HepG2 (cell line): ENCODE results near the gene HK2. TPM values are rescaled to one million over a fixed set of nuclear protein-coding genes. Genes with fewer than 3 reads are reported as not detected.

ENCODE experiments used
- ATAC-seq: fragments of 200-7000 bp; cut with Tn5 transposase; 3 replicates; pipeline ENCODE4 v1.9.1; 2020; ENCODE audit warnings: mild to moderate bottlenecking, moderate library complexity
- BruUV-seq: library from RNA; stranded (reverse); fragments of 400-500 nt; replicated peaks from 2 replicates; lab custom pipeline; 2021; lab: Mats Ljungman, UMichigan
- CTCF ChIA-PET: fragments of 300-600 bp; formaldehyde crosslinking; extraction: SDS; loops from one replicate; lab custom pipeline; 2021; ENCODE audit warnings: low total read pairs, inconsistent platforms, low intra/inter-chr PET ratio; lab: Yijun Ruan, JAX
- POLR2A ChIA-PET: fragments of 350-600 bp; sonication (Branson Sonifier 250); formaldehyde crosslinking; loops from one replicate; lab custom pipeline; 2020; ENCODE audit warnings: antibody characterized with exemption, inconsistent platforms; lab: Yijun Ruan, JAX
- DNase-seq: peaks from one replicate; pipeline ENCODE4 v3.0.0-alpha.2; 2015; ENCODE audit warnings: low spot score
- FAIRE-seq: peaks from 3 replicates; lab custom pipeline; 2011; peaks lifted over from hg19 to GRCh38; lab: Jason Lieb, UNC
- H2AFZ ChIP-seq: one replicate; pipeline ENCODE4 v1.6.1; 2011; ENCODE audit warnings: low read length, inconsistent platforms
- H3K27ac ChIP-seq: fragments of 300-600 bp; 3 replicates; pipeline ENCODE4 v1.8.0; 2011; ENCODE audit warnings: mixed run types, mild to moderate bottlenecking, mixed read lengths, low read length, inconsistent platforms; ENCODE audit not compliant: insufficient read depth; ENCODE audit errors: extremely low read length
- H3K27me3 ChIP-seq, 2 experiments: fragments of 200-600 bp in 1 of 2; 2 replicates in 1 of 2; 3 replicates in 1 of 2; pipeline versions ENCODE4 v1.6.0 to v1.8.0; 2011; ENCODE audit warnings: low read length in 2 of 2, mild to moderate bottlenecking in 2 of 2, moderate library complexity in 2 of 2, inconsistent platforms in 1 of 2; ENCODE audit not compliant: insufficient read depth in 2 of 2, control insufficient read depth in 1 of 2
- H3K36me3 ChIP-seq, 2 experiments: fragments of 200-600 bp in 1 of 2; replicated peaks in 1 of 2; 2 replicates in 1 of 2; 3 replicates in 1 of 2; pipeline versions ENCODE4 v1.5.1 to v1.8.0; 2011; ENCODE audit warnings: low read length in 2 of 2, inconsistent platforms in 1 of 2; ENCODE audit not compliant: insufficient read depth in 2 of 2, control insufficient read depth in 1 of 2
- H3K4me1 ChIP-seq: 2 replicates; pipeline ENCODE4 v1.5.1; 2012; ENCODE audit warnings: low read length, inconsistent platforms; ENCODE audit not compliant: insufficient read depth
- H3K4me2 ChIP-seq: 2 replicates; pipeline ENCODE4 v1.6.0; 2011; ENCODE audit warnings: low read depth, low read length, inconsistent platforms
- H3K4me3 ChIP-seq, 3 experiments: fragments of 200-600 bp in 1 of 3; sonication (generic), shearing (Covaris generic) in 1 of 3; replicated peaks in 1 of 3; 2 replicates each; pipeline ENCODE4 v1.5.1; 2011 to 2016; ENCODE audit warnings: low read length in 3 of 3, inconsistent platforms in 2 of 3, low read depth in 2 of 3, mild to moderate bottlenecking in 2 of 3, control low read depth in 1 of 3, mixed read lengths in 1 of 3; ENCODE audit not compliant: insufficient read depth in 1 of 3
- H3K79me2 ChIP-seq: one replicate; pipeline ENCODE4 v1.6.1; 2011; ENCODE audit warnings: low read length, inconsistent platforms; ENCODE audit not compliant: insufficient read depth
- H3K9ac ChIP-seq: 2 replicates; pipeline ENCODE4 v1.6.0; 2011; ENCODE audit warnings: mild to moderate bottlenecking, low read depth, low read length, inconsistent platforms; ENCODE audit not compliant: insufficient read depth
- H3K9me3 ChIP-seq: 2 replicates; pipeline ENCODE4 v1.5.1; 2012; ENCODE audit warnings: mild to moderate bottlenecking, low read length
- H4K20me1 ChIP-seq: 2 replicates; pipeline ENCODE4 v1.6.0; 2011; ENCODE audit warnings: inconsistent platforms, mild to moderate bottlenecking, low read length, moderate library complexity; ENCODE audit not compliant: insufficient read depth
- AGO2 ChIP-seq: fragments of 200-400 bp; formaldehyde crosslinking; optimal IDR thresholded peaks from 2 replicates; pipeline ENCODE3; 2017; ENCODE audit warnings: mild to moderate bottlenecking, low read depth, low read length, moderate library complexity
- ATF4 ChIP-seq, 2 experiments: fragments of 450-650 bp in 1 of 2; sonication (generic) in 1 of 2; formaldehyde crosslinking; IDR thresholded peaks; 2 replicates each; pipeline versions ENCODE4 v1.5.0 to v1.8.0; 2020 to 2022; ENCODE audit warnings: mild to moderate bottlenecking in 1 of 2, missing genetic modification reagents in 1 of 2
- CENPX ChIP-seq: sonication (generic); formaldehyde crosslinking; IDR thresholded peaks from 2 replicates; pipeline ENCODE4 v1.9.0; 2021; ENCODE audit warnings: mild to moderate bottlenecking, missing genetic modification reagents, moderate library complexity
- E2F5 ChIP-seq: sonication (generic); formaldehyde crosslinking; conservative IDR thresholded peaks from 2 replicates; pipeline ENCODE4 v1.4.0; 2020; ENCODE audit warnings: missing genetic modification reagents
- FOXO4 ChIP-seq: sonication (generic); formaldehyde crosslinking; conservative IDR thresholded peaks from 2 replicates; pipeline ENCODE4 v1.8.1; 2023; ENCODE audit warnings: missing genetic modification reagents
- HOXA5 ChIP-seq: sonication (generic); formaldehyde crosslinking; IDR thresholded peaks from 2 replicates; pipeline ENCODE4 v1.4.0; 2020; ENCODE audit warnings: missing genetic modification reagents
- PHB2 ChIP-seq: fragments of 450-650 bp; IDR thresholded peaks from 2 replicates; pipeline ENCODE4 v1.6.1; 2018; ENCODE audit not compliant: partially characterized antibody
- PHF5A ChIP-seq: IDR thresholded peaks from one replicate; pipeline ENCODE4 v1.6.1; 2018; ENCODE audit warnings: low read depth, missing genetic modification reagents; ENCODE audit not compliant: unreplicated experiment
- RAD21 ChIP-seq: fragments of 450-650 bp; formaldehyde crosslinking; IDR thresholded peaks from 2 replicates; pipeline ENCODE4 v1.5.0; 2020; ENCODE audit warnings: mild to moderate bottlenecking
- SIN3A ChIP-seq: IDR thresholded peaks from 2 replicates; pipeline ENCODE4 v1.6.1; 2011; ENCODE audit warnings: low read depth, mild to moderate bottlenecking, control low read depth, low read length, borderline replicate concordance
- SSRP1 ChIP-seq: IDR thresholded peaks from 2 replicates; pipeline ENCODE4 v1.6.1; 2016; ENCODE audit warnings: control low read depth
- TEF ChIP-seq: sonication (generic); formaldehyde crosslinking; IDR thresholded peaks from 2 replicates; pipeline ENCODE4 v1.5.0; 2020; ENCODE audit warnings: missing genetic modification reagents
- TRAFD1 ChIP-seq: sonication (generic); formaldehyde crosslinking; IDR thresholded peaks from 2 replicates; pipeline ENCODE4 v1.5.1; 2020; ENCODE audit warnings: missing genetic modification reagents, mild to moderate bottlenecking, borderline replicate concordance
- ZMAT5 ChIP-seq: sonication (generic); formaldehyde crosslinking; IDR thresholded peaks from 2 replicates; pipeline ENCODE4 v1.5.0; 2020; ENCODE audit warnings: mild to moderate bottlenecking, low read depth, missing genetic modification reagents, borderline replicate concordance
- ZNF234 ChIP-seq: sonication (generic); formaldehyde crosslinking; conservative IDR thresholded peaks from 2 replicates; pipeline ENCODE4 v1.5.1; 2020; ENCODE audit warnings: mild to moderate bottlenecking, missing genetic modification reagents
- ZNF333 ChIP-seq: sonication (generic); formaldehyde crosslinking; IDR thresholded peaks from 2 replicates; pipeline ENCODE4 v1.4.0; 2020; ENCODE audit warnings: mild to moderate bottlenecking, missing genetic modification reagents, borderline replicate concordance
- ZNF713 ChIP-seq: sonication (generic); formaldehyde crosslinking; IDR thresholded peaks from 2 replicates; pipeline ENCODE4 v1.4.0; 2020; ENCODE audit warnings: mild to moderate bottlenecking, missing genetic modification reagents
- ZNF850 ChIP-seq: sonication (generic); formaldehyde crosslinking; conservative IDR thresholded peaks from 2 replicates; pipeline ENCODE4 v1.9.0; 2021; ENCODE audit warnings: mild to moderate bottlenecking, missing genetic modification reagents
- WGBS: methylation state at CpG from one replicate; pipeline ENCODE4 v1.1.6; 2017; ENCODE audit warnings: low lambda C conversion rate; 5-methylcytosine and 5-hydroxymethylcytosine counted together
- in situ Hi-C: cut with HindIII; loops from 2 replicates; pipeline ENCODE4 v1.10.0; 2017; ENCODE audit warnings: low pct_unique_long_range_greater_than_20kb; ENCODE audit not compliant: extremely low pct_ligation_motif_present
- intact Hi-C: fragments of 100-400 bp; cut with micrococcal nuclease; formaldehyde crosslinking; loops from one replicate; pipeline ENCODE4 v1.10.0; 2022; ENCODE audit not compliant: unreplicated experiment
- polyA plus RNA-seq, 8 experiments: library from polyadenylated mRNA; depleted of rRNA in 3 of 8; stranded (reverse) in 7 of 8; unstranded in 1 of 8; fragments of >200 nt; fragmentation: Illumina TruSeq in 4 of 8; extraction: Trizol in 4 of 8; gene quantifications; 2 replicates each; pipeline versions ENCODE4 v1.2.1 to v1.2.3, GENCODE V29; 2011 to 2016; ENCODE audit warnings: low read depth in 4 of 8, missing spikeins in 1 of 8, mixed read lengths in 1 of 8; ENCODE audit not compliant: insufficient read depth in 1 of 8
- total RNA-seq, 5 experiments: library from RNA; depleted of rRNA; stranded (reverse); fragments of >200 nt; fragmentation: Illumina TruSeq; extraction: Trizol; gene quantifications; 2 replicates each; pipeline ENCODE4 v1.2.3, GENCODE V29; 2016; ENCODE audit warnings: low read depth in 1 of 5

The HK2 gene
- total and polyA plus RNA-seq, 2 of the 13 experiments (the other 11 are each of a cell fraction or from before 2014, with no cell fraction given) = 13.2 to 101 TPM

- TF ChIP-seq TRAFD1 (CRISPR knock-in tag) (0 out of 2 replicates have a peak, but pooled peaks have one; percentile 46), CENPX (CRISPR knock-in tag) (no peak), ATF4 (CRISPR knock-in tag; IDR thresholded peaks at IDR 0.05) (no peak), ZNF713 (no peak), SIN3A (no peak), FOXO4 (0 out of 2 replicates have a peak, but pooled peaks have one; percentile 11), PHF5A (CRISPR knock-in tag) (no peak), ZNF850 (no peak), PHB2 (no peak)
Observed at GRCh38 chr2:74941284-74941683, 107.4 kb downstream of the HK2 start (continued).

- H3K79me2 ChIP-seq = peaks cover 21% of the 10 kb centered on the region
- H3K4me2 ChIP-seq = no peak overlapping the region
- intact Hi-C loops = no loop called here
- no peak overlapping the region for H3K9ac ChIP-seq
- in situ Hi-C loops = no loop called here
- H3K27ac ChIP-seq = no peak overlapping the region
- POLR2A ChIA-PET = no interaction called here
- no peak overlapping the region for H2AFZ ChIP-seq
- no peaks in the 10 kb centered on the region for H4K20me1 ChIP-seq
- no peak for ATAC-seq
- BruUV-seq = no TSS peak
- H3K27me3 ChIP-seq = no peaks in the 10 kb centered on the region
- H3K4me3 ChIP-seq = no peak overlapping the region
- DNase-seq = no peak
- CTCF ChIA-PET = no interaction called here
- TF ChIP-seq ZNF234 (CRISPR knock-in tag) (no peak), HOXA5 (CRISPR knock-in tag) (no peak), ZNF333 (CRISPR knock-in tag) (no peak), E2F5 (CRISPR knock-in tag) (no peak), TEF (CRISPR knock-in tag) (no peak), AGO2 (no peak), RAD21 (CRISPR knock-in tag) (no peak), ZMAT5 (CRISPR knock-in tag) (no peak), SSRP1 (CRISPR knock-in tag) (no peak)
- peaks cover 0 to 1% of the 10 kb centered on the region in 2 experiments; a peak in 2 of 5 replicates for H3K36me3 ChIP-seq
- no peak for FAIRE-seq
- H3K4me1 ChIP-seq = peaks cover 56% of the 10 kb centered on the region
- no peaks in the 10 kb centered on the region for H3K9me3 ChIP-seq
- WGBS = 93% methylated on average over 5 of the region's 5 CpGs
Observed at GRCh38 chr2:74942263-74942662, 108.3 kb downstream of the HK2 start.
